GM19468 (cell line): ENCODE measurements around the gene ZIC5.
"Not testable (repeated sequence)": the region's sequence is repeated elsewhere in the genome, so short reads cannot be mapped to it uniquely, and the experiment has no call there.

Source experiments
- ATAC-seq: cut with Tn5 transposase; IDR thresholded peaks from one replicate; pipeline ENCODE4 v1.9.1; 2021; ENCODE audit warnings: mild to moderate bottlenecking, moderate library complexity, moderate number of reproducible peaks; ENCODE audit not compliant: unreplicated experiment; ENCODE audit errors: extremely low read depth

Gene ZIC5

DNA sequence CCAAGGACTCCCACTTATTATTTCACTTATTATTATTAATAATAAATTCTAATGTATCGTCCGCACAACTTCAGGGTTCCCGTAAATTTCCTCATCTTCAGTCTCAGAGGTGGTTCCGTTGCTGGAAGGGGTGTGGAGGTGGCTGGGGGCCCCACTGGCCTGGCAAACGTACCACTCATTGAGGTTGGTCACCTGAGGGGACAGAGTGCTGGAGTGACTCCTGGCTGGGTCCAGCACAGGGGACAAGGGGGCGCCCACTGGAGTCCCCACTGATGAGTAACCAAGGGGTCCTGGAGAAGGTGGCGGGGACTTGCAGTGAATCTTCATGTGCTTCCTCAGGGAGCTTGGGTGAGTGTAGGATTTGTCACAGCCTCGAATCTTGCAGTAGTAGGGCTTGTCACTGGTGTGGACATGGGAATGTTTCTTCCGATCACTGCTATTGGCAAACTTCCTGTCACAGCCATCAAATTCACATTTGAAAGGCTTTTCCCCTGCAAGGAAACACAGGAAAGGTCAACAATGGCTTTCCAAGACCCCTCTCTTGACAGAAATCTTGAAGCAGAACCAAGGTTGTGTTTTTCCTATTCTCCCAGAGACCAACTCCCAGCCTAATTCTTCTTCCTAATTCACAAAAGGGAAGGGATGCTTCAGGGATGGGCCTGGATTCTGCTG is 6.1 kb downstream of the ZIC5 start:
- ATAC-seq, result no peak

DNA sequence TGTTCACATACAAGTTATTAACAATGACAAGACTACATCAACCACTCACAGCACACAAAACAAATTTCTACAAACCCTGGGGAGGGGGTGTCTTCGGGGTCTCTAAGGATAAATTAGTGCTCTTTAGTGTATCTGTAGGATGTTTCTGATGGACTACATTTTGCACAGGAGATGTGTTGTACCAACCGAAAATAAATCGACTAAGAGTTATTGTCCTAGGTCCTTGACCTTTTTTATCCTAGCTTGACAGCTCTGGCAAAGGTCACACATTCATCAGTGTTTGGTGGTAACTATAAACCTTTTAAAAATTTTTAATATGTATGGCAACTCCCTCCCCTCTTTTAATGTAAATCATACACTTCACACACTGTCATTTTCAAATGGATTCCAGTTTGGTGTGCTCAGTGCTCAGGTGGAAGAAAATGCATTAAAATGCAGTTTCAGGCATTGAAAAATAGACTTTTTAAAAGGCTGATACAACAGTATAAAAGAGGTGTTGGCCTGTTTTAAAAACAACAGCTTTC is 7.7 kb downstream of the ZIC5 start:
- ATAC-seq, result no peak

DNA sequence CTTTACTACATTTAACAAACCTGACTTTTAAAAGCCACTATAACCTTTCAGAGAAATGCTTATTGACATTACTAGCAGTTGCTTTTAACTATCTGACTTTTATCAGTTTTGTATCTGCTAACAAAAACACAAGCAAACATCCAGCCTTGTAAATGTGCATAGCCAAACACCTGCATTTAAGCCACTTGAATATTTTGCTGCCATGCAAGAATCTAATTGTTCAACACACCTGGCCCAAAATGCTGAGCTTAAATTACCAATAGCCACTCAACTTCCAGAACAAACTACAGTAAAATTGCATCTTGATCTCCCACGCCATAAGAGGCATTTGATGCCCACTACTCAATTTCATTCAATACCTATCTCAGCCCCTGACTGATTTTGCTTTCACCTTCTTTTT is 9.3 kb downstream of the ZIC5 start:
- ATAC-seq, result no peak

DNA sequence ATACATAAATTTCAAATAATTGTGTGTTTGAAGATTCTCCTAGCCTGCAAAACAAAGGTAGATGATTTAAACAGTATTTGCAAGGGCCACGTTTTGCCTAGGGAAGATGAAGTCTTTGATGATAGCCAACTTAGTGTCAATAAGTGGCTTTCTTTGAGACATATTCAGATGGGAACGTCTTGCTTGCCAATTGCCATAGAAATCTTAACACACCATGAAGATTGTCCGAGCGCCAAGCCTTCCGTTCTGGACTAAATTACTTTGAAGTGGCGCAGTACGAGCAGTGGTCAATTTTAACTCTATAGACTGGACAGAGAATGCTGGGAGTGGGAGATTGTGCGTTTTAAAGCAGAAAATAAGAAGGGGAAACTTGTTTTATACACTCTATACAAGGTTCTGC is 9.9 kb downstream of the ZIC5 start:
- no peak for ATAC-seq

DNA sequence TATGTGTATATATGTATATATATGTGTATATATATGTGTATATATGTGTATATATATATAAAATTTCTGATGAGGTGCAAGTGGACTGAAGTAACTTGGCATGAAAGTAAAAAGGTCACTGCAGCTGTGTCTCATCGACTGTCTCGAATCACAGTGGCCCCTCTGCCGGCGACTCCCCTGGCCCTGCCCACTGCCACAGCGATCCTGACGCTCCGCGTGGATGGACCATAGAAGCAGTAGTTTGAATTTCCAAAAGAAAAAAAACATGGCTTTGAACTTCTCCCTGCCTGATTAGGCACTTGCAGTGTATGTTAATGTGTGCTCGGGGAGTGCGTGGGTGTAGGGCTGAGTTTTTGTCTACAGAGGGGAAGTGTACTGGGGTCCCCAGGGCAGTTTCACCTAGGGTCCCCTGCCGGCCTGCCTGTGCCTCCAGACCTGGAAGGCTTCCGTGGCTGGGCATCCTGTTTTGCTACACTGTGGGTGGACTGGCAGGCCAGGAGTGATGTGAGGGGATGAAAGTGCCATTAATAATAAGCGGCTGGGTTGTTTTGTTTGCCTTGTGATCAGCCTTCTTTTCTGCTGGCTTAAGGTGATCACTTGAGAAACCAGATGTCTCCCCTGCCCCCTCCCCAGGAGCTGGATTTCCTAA is 10.8 kb downstream of the ZIC5 start:
- ATAC-seq, result no peak

DNA sequence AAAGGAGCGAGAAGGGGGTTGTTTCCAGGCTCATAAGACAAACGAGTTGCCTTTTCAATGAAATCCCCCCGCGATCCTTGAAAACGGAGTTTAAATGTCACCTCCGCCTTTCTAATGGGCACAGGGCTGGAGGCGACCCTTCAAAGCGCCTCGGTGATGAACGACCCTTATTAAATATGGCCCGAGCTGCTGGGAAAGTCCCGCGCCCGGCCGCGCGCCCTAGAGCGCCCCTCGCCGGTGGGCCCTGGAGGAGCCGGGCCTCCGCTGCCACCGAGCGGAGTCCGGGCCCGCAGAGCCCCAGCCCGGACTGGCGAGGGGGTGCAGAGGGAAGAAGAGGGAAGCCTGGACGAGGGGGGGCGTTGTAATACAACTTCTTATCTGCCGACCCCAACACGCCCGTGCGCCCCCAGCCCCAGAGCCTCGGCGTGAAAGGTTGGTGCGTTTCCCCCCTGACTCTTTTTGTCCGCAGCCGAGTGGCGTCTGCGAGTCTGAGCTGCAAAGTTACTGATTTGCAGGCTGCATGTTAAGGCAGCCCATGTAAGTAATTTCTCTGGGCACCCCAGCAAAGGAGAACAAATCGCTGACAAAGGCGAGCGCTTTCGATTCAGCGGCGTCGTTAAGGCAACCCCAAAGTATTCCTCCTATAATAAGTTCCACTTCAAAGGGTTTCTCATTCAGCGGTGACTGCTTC is 11.9 kb downstream of the ZIC5 start:
- no peak for ATAC-seq

DNA sequence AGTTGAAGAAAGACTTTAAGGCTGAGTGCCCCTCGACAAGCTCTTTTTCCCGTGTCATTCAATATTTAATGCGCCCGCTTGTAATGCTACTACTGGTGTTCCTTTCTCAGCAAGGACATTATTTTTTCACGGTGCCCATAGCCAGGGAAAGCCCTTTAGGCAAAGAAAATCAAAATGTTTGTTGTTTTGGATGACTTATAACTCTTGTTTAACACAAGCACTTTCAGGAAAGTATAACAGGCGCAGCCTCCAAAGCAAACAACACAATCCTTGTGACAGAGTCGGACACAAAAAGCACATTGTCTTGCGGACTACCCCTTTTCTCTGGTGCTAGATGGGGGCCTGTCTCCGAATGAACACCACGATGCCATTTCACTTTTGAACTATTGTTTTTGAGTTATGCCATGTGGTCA is 12.4 kb downstream of the ZIC5 start:
- no peak for ATAC-seq

DNA sequence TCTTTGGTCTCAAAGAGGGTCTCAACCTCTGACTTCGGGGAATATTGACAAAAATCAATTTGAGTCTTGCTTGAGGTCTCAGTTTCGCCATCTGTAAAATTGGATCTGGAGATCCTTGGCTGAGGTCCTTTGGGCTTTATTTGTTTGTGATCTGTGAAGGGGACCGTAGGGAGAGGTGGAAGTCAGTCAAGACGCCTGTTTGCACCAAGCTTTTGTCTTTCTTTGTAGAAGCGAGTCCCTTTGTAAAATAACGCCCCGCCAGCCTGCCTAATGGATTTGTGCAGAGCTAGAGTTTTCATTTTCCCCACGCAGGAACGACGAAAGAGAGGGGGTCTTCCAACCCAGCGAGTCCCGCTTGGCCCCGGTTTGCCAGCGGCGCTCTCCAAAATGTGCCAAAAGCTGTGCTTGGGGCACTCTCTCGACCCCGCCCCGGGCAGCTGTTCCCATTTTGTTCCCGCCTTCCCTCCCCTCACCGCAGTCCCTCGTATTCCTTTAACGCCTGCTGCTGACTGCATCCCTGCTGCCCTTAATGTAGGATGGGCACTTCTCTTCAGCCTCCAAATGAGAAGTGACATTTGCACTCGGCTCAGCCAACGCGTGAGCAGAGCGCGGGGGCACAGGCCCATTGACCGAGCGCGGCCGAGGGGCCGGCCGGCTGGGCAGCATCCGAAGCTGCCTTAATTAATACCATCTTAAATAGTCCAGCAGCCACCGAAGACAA is 13.0 kb downstream of the ZIC5 start:
- ATAC-seq, result no peak

DNA sequence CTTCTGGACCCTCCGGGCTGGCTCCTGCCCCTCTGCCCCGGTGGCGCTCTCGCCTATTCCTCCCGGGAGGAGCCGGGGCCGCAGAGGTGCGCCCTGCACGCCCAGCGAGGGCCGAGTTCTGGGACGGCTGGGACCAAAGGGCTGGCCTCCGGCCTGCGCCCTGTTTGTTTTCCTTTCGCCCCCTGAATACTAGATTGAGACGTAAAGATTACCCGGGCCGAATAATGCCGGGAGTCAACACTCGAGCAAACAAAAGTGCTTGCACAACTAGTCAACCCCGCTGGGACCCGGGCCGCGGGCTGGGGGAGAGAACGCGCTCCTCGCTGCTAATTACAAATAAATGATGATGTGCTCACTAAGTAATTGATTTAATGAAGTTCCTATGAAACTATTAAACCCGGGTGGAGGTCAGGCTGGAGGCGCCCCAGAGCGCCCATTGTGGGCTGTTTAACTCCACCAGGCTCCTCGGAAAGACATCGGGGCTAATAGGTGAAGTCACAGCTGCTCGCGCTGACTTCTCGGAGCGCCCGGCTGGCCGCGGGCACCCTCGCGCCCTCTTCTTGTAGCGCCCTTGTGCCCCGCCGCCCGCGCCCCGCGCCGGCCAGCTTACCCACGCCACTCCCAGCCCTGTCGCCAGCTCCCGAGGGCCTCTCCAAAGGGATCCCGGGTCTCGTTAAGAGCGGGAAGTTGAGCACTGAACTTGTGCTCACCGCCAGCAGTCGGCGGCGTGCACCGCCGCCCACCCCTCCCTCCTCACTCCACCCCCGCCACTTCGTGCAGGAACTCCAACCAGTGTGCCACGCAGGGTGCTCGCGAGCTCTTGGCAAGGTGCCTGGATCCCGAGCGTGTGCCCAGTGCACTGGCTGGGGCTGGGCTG is 14.9 kb downstream of the ZIC5 start:
- ATAC-seq, result no peak

DNA sequence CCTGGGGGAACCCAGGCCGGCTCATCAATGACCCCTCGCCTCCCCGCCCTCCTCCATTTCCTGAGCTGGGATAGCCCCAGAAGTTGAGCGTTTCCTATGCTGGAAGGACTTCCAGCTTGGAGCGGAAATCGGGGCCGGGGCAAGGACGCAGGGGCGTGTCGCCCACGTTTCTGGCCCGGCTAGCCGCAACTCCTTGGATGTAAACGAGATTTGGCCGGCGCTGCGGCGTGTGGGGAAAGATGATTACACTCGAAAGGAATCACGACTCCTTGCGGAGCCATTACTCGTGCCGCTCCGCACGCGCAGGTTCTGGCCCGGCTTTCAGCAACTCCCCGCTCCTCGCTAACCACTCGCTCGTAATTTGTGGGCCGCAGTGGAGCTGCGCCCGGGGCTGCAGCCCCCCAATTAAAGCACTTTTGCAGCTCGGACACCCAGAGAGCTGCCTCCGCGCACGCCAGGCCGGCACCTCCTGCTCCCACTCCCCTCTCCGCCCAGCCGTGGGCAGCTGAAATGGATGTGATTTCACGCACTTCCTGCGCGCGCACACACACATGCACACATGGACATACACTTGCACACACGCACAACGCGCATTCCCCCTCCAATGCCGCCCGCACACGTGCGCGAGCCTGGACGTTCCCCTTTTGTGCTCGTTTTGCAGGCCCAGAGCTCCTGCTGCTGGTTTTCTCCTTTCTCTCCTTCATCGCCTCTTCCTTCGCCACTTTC is 15.7 kb downstream of the ZIC5 start:
- ATAC-seq, result no peak

DNA sequence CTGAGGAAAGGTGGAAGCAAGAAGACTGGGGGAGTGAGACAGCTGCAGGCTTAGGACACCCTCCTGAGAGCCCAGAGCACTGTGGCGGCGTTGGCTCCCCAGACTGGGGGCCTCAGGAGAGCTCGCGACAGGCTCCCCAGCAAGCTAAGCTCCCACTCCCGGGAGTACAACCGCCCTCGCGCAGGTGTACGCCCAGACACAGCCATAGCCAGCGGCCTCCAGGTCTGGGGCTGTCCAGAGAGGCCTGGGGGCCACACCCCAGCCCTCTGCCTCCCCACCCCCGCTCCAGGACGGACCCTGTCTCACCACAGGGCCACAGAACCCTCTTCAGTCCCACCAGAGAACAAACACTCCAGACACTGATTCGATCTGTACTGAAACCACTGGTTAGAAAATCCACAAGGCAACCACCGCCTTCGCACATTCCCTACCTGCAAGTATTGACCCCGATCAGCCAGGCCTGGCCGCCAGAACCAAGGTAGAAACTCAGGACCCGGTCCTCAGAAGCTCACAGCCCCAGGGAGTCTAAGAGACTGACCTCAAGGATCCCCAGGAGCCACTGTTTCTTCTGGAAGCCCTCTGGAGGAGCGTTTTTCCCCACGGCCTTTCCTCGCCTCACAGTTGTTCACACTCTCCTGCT is 16.3 kb downstream of the ZIC5 start:
- ATAC-seq, result no peak

DNA sequence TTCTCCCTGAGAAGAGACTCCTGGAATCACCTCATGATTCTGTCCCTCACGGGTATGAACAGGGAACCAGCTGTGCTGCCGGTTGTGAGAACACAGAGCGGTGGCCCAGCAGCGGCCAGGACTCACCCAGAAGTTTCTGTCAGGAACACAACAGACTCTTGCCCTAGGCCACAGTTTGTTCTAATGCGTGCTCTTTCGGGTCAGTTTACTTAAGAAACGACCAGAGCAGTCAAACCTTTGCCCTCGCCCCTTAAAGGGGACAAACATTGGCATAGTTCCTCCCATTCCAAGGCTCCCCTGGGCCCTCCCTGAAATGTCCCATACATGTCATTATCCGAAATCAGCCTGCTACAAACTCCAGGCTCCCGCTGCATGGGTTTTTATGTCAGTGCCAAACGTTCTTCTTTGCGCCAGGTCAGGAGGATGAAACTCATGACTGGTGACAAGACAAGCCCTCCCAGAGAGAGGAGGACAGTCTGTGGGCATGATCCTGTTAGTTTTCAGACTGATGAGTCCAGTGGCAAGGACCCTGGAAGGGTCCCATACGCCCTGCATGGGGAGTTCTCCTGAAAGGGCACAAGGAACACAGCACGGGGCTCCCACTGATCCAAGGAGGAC is 18.3 kb downstream of the ZIC5 start:
- no peak for ATAC-seq

DNA sequence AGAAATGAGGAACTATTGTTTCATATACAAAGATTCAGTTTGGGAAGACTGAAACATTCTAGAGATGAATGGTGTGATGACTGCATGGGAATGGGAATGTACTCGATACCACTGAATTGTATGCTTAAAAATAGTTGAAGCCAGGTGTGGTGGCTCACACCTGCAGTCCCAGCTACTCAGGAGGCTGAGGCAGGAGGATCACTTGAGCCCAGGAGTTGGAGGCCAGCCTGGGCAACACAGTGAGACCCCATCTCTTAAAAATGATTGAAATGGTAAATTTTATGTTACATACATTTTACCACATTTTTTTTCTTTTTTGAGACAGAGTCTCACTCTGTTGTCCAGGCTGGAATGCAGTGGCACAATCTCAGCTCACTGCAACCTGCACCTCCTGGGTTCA is 19.9 kb downstream of the ZIC5 start:
- ATAC-seq, result not testable (repeated sequence)

DNA sequence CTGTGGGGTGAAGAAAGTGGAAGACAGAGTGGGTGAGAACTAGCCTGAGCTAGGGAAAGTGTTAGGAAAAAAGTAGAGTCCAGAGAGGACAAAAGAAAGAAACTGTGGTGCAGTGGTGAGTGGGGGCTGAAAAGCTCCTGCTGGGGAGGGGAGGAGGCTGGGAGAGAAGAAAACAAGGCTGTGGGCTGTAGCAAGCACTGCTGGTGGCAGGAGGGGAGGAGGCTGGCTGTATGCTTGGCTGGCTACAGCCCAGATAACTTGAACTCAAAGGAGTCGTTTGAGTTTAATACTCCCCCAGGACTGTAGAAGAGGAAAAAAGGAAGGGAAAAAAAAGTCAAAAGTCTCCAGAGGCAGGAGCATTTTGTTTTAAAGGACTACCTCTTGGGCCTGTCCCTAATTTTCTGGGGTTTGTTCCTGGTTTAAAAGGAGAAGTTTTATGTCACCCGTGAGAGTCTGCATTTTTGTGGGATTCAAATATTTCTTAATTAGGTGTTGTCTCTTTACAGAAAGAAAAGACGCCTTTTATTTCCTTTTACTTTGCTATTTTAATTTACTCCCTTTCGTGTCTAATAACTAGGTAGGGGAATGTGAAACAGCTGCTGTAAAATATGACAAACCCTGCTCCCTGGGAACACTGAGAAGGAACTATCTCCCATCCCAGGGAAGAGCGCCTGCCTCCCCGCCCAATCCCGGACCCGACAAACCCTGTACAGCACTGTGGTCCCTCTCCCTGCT is 21.7 kb downstream of the ZIC5 start:
- no peak for ATAC-seq

DNA sequence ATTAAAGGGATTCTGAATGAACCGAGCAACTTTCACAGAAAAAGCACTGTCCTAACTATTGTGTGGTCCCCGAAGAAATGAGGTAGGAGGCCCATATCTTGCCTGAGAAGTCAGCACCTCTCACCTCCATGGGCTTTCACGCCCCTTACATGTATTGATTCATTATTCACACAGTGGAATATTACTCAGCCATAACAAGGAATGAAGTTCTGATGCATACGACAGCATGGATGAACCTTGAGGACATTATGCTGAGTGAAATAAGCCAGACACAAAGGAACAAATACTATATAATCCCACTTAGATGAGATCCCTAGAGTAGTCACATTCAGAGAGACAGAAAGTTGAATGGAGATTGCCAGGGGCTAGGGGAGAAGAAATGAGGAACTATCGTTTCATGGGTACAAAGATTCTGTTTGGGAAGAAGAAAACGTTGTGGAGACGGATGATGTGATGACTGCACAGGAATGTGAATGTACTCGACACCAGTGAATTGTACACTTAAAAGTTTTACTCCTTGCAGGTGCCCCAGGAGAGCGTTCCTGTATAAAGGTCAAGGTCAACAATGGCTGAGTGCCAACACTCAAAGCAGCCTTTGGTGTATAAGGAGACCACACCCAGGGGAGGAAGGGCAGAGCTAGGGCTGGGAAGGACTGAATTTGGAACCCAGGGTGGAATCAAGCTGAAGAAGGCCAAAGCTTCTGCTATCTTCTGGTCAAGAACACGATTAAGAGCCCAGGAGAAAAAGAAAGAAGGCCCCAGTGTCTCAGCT is 22.5 kb downstream of the ZIC5 start:
- ATAC-seq, result no peak

DNA sequence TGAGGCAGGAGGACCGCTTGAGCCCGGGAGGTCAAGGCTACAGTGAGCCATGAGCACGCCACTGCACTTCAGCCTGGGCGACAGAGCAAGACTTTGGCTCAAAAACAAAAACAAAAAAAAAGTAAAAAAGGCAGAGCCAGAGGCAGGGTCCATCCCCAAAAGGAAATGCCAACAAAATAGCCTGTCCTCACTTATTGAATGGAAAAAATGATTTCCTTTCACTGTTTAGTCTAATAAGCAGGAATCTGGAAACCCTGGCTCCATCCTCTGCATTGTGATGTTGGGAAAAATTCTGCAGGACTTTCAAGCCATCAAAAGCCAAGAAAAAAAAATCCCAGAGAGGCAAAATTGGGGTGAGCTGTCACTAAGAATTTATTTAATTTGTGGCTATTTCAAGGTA is 23.2 kb downstream of the ZIC5 start:
- no peak for ATAC-seq

DNA sequence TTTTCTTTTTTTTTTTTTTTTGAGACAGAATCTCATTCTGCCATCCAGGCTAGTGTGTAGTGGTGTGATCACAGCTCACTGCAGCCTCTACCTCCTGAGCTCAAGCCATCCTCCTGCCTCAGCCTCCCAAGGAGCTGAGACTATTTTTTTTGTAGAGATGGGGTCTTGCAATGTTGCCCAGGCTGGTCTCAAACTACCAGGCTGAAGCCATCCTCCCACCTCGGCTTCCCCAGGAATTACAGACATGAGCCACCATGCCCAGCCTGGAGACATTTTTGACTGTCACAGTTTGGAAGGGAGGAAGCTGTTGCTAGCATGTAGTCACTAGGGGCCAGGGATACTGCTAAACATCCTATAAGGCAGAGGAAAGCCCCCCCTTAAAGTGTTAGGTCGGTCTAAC is 23.9 kb downstream of the ZIC5 start:
- no peak for ATAC-seq
